Midbrain (tissue), 1 donor: ENCODE data around the gene S100A10.

ENCODE experiments used
- DNase-seq: peaks from one replicate; lab custom pipeline; 2025; lab: John Stamatoyannopoulos, UW

S100A10 gene

GRCh38 chr1:151935154-151935553, 58.5 kb downstream of the S100A10 start:
- no peak for DNase-seq

GRCh38 chr1:151934048-151934493, 59.6 kb downstream of the S100A10 start:
- DNase-seq, result peak; percentile 67
